Measurements from ENCODE around the gene RTKN. TPM values are rescaled to one million over a fixed set of nuclear protein-coding genes. Genes with fewer than 3 reads are reported as not detected.

Gene RTKN
- polyA plus RNA-seq, 3 donors, result 0.07 TPM; not detected in 2

- Histone ChIP-seq H2AFZ (ENCODE audit: insufficient read depth, low read depth, low read length, poor library complexity, severe bottlenecking) (no peak overlapping the region), H3K27ac (ENCODE audit: low read depth in 1 of 2, low read length in 2 of 2) (no peak overlapping the region), H3K9me3 (replicated peaks in 1 of 2; ENCODE audit: control insufficient read depth in 1 of 2, insufficient read depth in 1 of 2, low read length in 2 of 2) (no peaks in the 10 kb centered on the region), H3K79me2 (ENCODE audit: insufficient read depth, low read length) (peaks cover 72% of the 10 kb centered on the region), H3K36me3 (replicated peaks in 1 of 2; ENCODE audit: control insufficient read depth in 1 of 2, insufficient read depth in 2 of 2, low read length in 2 of 2) (peaks cover 4 to 30% of the 10 kb centered on the region in 2 donors), H3K27me3 (ENCODE audit: control insufficient read depth in 2 of 2, insufficient read depth in 2 of 2, low read length in 2 of 2) (no peaks in the 10 kb centered on the region), H3K4me3 (replicated peaks in 1 of 3; ENCODE audit: low read depth in 2 of 3, low read length in 3 of 3) (no peak overlapping the region), H3K4me1 (ENCODE audit: control insufficient read depth in 1 of 2, insufficient read depth in 2 of 2, low read length in 2 of 2) (peaks cover 0 to 3% of the 10 kb centered on the region in 2 donors), H3K4me2 (replicated peaks; ENCODE audit: extremely low read depth, low read length, poor library complexity, severe bottlenecking) (no peak overlapping the region), H3K9ac (ENCODE audit: insufficient read depth, low read length, poor library complexity, severe bottlenecking) (no peak overlapping the region), H4K20me1 (ENCODE audit: insufficient read depth, low read length) (peaks cover 85% of the 10 kb centered on the region)
- DNase-seq, result no peak
- H3K27ac Mint-ChIP-seq, result no peak overlapping the region
- peaks cover 11 to 23% of the 10 kb centered on the region in 2 donors for H3K36me3 Mint-ChIP-seq
- WGBS (ENCODE audit: insufficient coverage), result 100% methylated on average over 2 of the region's 3 CpGs
- H3K27me3 Mint-ChIP-seq (ENCODE audit: low read depth in 3 of 3), result no peaks in the 10 kb centered on the region
- no peaks in the 10 kb centered on the region for H3K9me3 Mint-ChIP-seq
- H3K4me3 Mint-ChIP-seq, result no peak overlapping the region
- TF ChIP-seq CTCF (IDR thresholded peaks at IDR 0.05), result no peak
- intact Hi-C loops (cut with micrococcal nuclease), result no loop called here
- H3K4me1 Mint-ChIP-seq, result peaks cover 12% of the 10 kb centered on the region
Observed at GRCh38 chr2:74384051-74384450, 57.7 kb downstream of the RTKN start.

DNA sequence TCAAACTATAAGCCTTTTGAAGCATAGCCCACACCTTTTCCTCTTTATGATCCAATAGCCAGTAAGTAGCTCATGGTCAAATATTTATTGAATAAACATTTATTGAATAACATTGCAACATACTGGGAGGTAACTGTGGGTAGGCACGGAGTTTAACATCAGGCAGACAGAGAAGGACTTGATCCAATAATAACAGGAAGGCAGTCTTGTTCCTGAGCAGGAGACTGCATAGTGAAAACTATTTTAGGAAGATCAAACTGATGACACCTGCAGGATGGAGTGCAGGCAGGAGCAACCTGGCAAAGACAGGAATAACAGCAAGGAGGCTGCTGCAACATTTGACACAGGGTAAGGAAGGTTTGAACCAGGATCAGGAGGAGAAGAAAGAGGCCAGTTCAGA lies 58.5 kb downstream of the RTKN start:
- Histone ChIP-seq H3K4me1 (ENCODE audit: control insufficient read depth in 1 of 2, insufficient read depth in 2 of 2, low read length in 2 of 2) (peaks cover 0 to 3% of the 10 kb centered on the region in 2 donors), H3K36me3 (replicated peaks in 1 of 2; ENCODE audit: control insufficient read depth in 1 of 2, insufficient read depth in 2 of 2, low read length in 2 of 2) (peaks cover 4 to 34% of the 10 kb centered on the region in 2 donors), H3K9ac (ENCODE audit: insufficient read depth, low read length, poor library complexity, severe bottlenecking) (no peak overlapping the region), H3K27me3 (ENCODE audit: control insufficient read depth in 2 of 2, insufficient read depth in 2 of 2, low read length in 2 of 2) (no peaks in the 10 kb centered on the region), H4K20me1 (ENCODE audit: insufficient read depth, low read length) (peaks cover 87% of the 10 kb centered on the region), H3K9me3 (replicated peaks in 1 of 2; ENCODE audit: control insufficient read depth in 1 of 2, insufficient read depth in 1 of 2, low read length in 2 of 2) (no peaks in the 10 kb centered on the region), H3K4me3 (replicated peaks in 1 of 3; ENCODE audit: low read depth in 2 of 3, low read length in 3 of 3) (no peak overlapping the region), H2AFZ (ENCODE audit: insufficient read depth, low read depth, low read length, poor library complexity, severe bottlenecking) (no peak overlapping the region), H3K27ac (ENCODE audit: low read depth in 1 of 2, low read length in 2 of 2) (no peak overlapping the region), H3K79me2 (ENCODE audit: insufficient read depth, low read length) (peaks cover 66% of the 10 kb centered on the region), H3K4me2 (replicated peaks; ENCODE audit: extremely low read depth, low read length, poor library complexity, severe bottlenecking) (no peak overlapping the region)
- intact Hi-C loops (cut with micrococcal nuclease), result no loop called here
- Mint-ChIP-seq H3K4me3 (no peak overlapping the region), H3K27ac (peak overlapping the region in 3 of 7 donors; percentile 6 to 37 (median 11)), H3K27me3 (ENCODE audit: low read depth in 3 of 3) (no peaks in the 10 kb centered on the region), H3K9me3 (no peaks in the 10 kb centered on the region), H3K36me3 (peaks cover 11 to 27% of the 10 kb centered on the region in 2 donors), H3K4me1 (peaks cover 16% of the 10 kb centered on the region)
- TF ChIP-seq CTCF (IDR thresholded peaks at IDR 0.05), result no peak
- no peak for DNase-seq
- whole genome bisulfite sequencing (ENCODE audit: insufficient coverage), result no CpG with 5 or more reads among the region's 1 CpG
